Activated T-cell treated with anti-CD3 and anti-CD28 coated beads, Interleukin-2, amount 50 U/mL, for 1 hour (primary cell): ENCODE data around the gene LAMA1.
"Not testable (repeated sequence)": the region's sequence is repeated elsewhere in the genome, so short reads cannot be mapped to it uniquely, and the experiment has no call there.

Experiments
- DNase-seq: peaks from one replicate; pipeline ENCODE4 v3.0.0-alpha.2; 2020

LAMA1 gene

GRCh38 chr18:7117390-7118355 lies at the start of gene LAMA1:
LAMA1 (minus strand) TSS chr18:7117797; CDS start chr18:7117720, 77 bp downstream.
- DNase-seq, result no peak

GRCh38 chr18:7165846-7166393 lies 48.3 kb upstream of the LAMA1 start:
- DNase-seq, result no peak

- no peak for DNase-seq
These were observed 46.9 kb upstream of the LAMA1 start for GRCh38 chr18:7164323-7165004.

GRCh38 chr18:7158216-7158615 lies 40.6 kb upstream of the LAMA1 start:
- no peak for DNase-seq

- DNase-seq, result no peak
These were observed 40.2 kb upstream of the LAMA1 start for GRCh38 chr18:7157760-7158159.

GRCh38 chr18:7155887-7156286 lies 38.3 kb upstream of the LAMA1 start:
- DNase-seq, result no peak

- DNase-seq, result no peak
These were observed 37.5 kb upstream of the LAMA1 start for GRCh38 chr18:7155092-7155491.

GRCh38 chr18:7152440-7152839 lies 34.8 kb upstream of the LAMA1 start:
- DNase-seq, result no peak

- no peak for DNase-seq
These were observed 29.8 kb upstream of the LAMA1 start for GRCh38 chr18:7147399-7147798.

GRCh38 chr18:7146067-7146466 lies 28.5 kb upstream of the LAMA1 start:
- DNase-seq, result no peak

- not testable (repeated sequence) for DNase-seq
These were observed 27.3 kb upstream of the LAMA1 start for GRCh38 chr18:7144921-7145320.

- no peak for DNase-seq
These were observed 23.7 kb upstream of the LAMA1 start for GRCh38 chr18:7141287-7141686.

- DNase-seq, result no peak
These were observed 21.8 kb upstream of the LAMA1 start for GRCh38 chr18:7139409-7139808.

- DNase-seq, result no peak
These were observed 15.6 kb upstream of the LAMA1 start for GRCh38 chr18:7133181-7133580.

- DNase-seq, result no peak
These were observed 15.0 kb upstream of the LAMA1 start for GRCh38 chr18:7132356-7133150.

- DNase-seq, result no peak
These were observed 4.8 kb upstream of the LAMA1 start for GRCh38 chr18:7122376-7122775.

- no peak for DNase-seq
These were observed 706 bp downstream of the LAMA1 start for GRCh38 chr18:7116792-7117389.

GRCh38 chr18:7116001-7116730 lies 1.4 kb downstream of the LAMA1 start:
- no peak for DNase-seq

GRCh38 chr18:7112936-7113335 lies 4.7 kb downstream of the LAMA1 start:
- DNase-seq, result no peak

- DNase-seq, result no peak
These were observed 6.5 kb downstream of the LAMA1 start for GRCh38 chr18:7111134-7111533.

GRCh38 chr18:7105943-7106342 lies 11.7 kb downstream of the LAMA1 start:
- no peak for DNase-seq

- DNase-seq, result no peak
These were observed 12.3 kb downstream of the LAMA1 start for GRCh38 chr18:7105268-7105667.
